ENCODE results near the gene ABCA3. TPM values are rescaled to one million over a fixed set of nuclear protein-coding genes. Genes with fewer than 3 reads are reported as not detected.

The ABCA3 gene
- total RNA-seq, 1 experiment from 2014 or later: 9.0 TPM

GRCh38 chr16:2308089-2308962 lies 32.2 kb downstream of the ABCA3 start:
- Histone ChIP-seq H3K27me3 (replicated peaks; ENCODE audit: insufficient read depth, low read depth, low read length, poor library complexity) (no peaks in the 10 kb centered on the region), H3K4me3 (ENCODE audit: low read depth, low read length, poor library complexity, severe bottlenecking) (no peak overlapping the region), H3K4me1 (ENCODE audit: insufficient read depth, low read length, poor library complexity, severe bottlenecking) (no peaks in the 10 kb centered on the region), H3K9me3 (ENCODE audit: low read depth, low read length, poor library complexity, severe bottlenecking) (no peaks in the 10 kb centered on the region), H3K27ac (ENCODE audit: low read depth, low read length, poor library complexity, severe bottlenecking) (no peak overlapping the region), H3K36me3 (ENCODE audit: insufficient read depth, low read length, poor library complexity, severe bottlenecking) (no peaks in the 10 kb centered on the region)
- ChIA-PET POLR2A (ENCODE audit: low non-redundant PET) (no interaction called here), CTCF (no interaction called here)
- no TSS peak for BruUV-seq (replicated peaks)
- intact Hi-C loops (cut with micrococcal nuclease; ENCODE audit: unreplicated experiment): no loop called here
- TF ChIP-seq EZH2 (IDR thresholded peaks at IDR 0.05; ENCODE audit: borderline replicate concordance, low read depth, low read length, poor library complexity, severe bottlenecking): no peak
- no peak for TF ChIP-seq CTCF (conservative IDR thresholded peaks at IDR 0.05; ENCODE audit: low read depth, low read length)
- DNase-seq (ENCODE audit: low spot score): no peak

- ChIA-PET CTCF (no interaction called here), POLR2A (ENCODE audit: low non-redundant PET) (no interaction called here)
- Histone ChIP-seq H3K27me3 (replicated peaks; ENCODE audit: insufficient read depth, low read depth, low read length, poor library complexity) (no peaks in the 10 kb centered on the region), H3K4me1 (ENCODE audit: insufficient read depth, low read length, poor library complexity, severe bottlenecking) (no peaks in the 10 kb centered on the region), H3K9me3 (ENCODE audit: low read depth, low read length, poor library complexity, severe bottlenecking) (no peaks in the 10 kb centered on the region), H3K27ac (ENCODE audit: low read depth, low read length, poor library complexity, severe bottlenecking) (no peak overlapping the region), H3K36me3 (ENCODE audit: insufficient read depth, low read length, poor library complexity, severe bottlenecking) (no peaks in the 10 kb centered on the region), H3K4me3 (ENCODE audit: low read depth, low read length, poor library complexity, severe bottlenecking) (no peak overlapping the region)
- TF ChIP-seq CTCF (conservative IDR thresholded peaks at IDR 0.05; ENCODE audit: low read depth, low read length): no peak
- TF ChIP-seq EZH2 (IDR thresholded peaks at IDR 0.05; ENCODE audit: borderline replicate concordance, low read depth, low read length, poor library complexity, severe bottlenecking): no peak
- BruUV-seq (replicated peaks): no TSS peak
- intact Hi-C loops (cut with micrococcal nuclease; ENCODE audit: unreplicated experiment): no loop called here
- DNase-seq (ENCODE audit: low spot score): no peak
Observed at GRCh38 chr16:2299915-2300192, 40.7 kb downstream of the ABCA3 start.

GRCh38 chr16:2299121-2299914 lies 41.2 kb downstream of the ABCA3 start:
- TF ChIP-seq CTCF (conservative IDR thresholded peaks at IDR 0.05; ENCODE audit: low read depth, low read length) (no peak), EZH2 (IDR thresholded peaks at IDR 0.05; ENCODE audit: borderline replicate concordance, low read depth, low read length, poor library complexity, severe bottlenecking) (no peak)
- BruUV-seq (replicated peaks): no TSS peak
- ChIA-PET CTCF (no interaction called here), POLR2A (ENCODE audit: low non-redundant PET) (no interaction called here)
- H3K4me1 ChIP-seq (ENCODE audit: insufficient read depth, low read length, poor library complexity, severe bottlenecking): no peaks in the 10 kb centered on the region
- no peaks in the 10 kb centered on the region for H3K27me3 ChIP-seq (replicated peaks; ENCODE audit: insufficient read depth, low read depth, low read length, poor library complexity)
- intact Hi-C loops (cut with micrococcal nuclease; ENCODE audit: unreplicated experiment): no loop called here
- DNase-seq (ENCODE audit: low spot score): no peak
- no peak overlapping the region for H3K27ac ChIP-seq (ENCODE audit: low read depth, low read length, poor library complexity, severe bottlenecking)
- no peak overlapping the region for H3K4me3 ChIP-seq (ENCODE audit: low read depth, low read length, poor library complexity, severe bottlenecking)
- H3K36me3 ChIP-seq (ENCODE audit: insufficient read depth, low read length, poor library complexity, severe bottlenecking): no peaks in the 10 kb centered on the region
- H3K9me3 ChIP-seq (ENCODE audit: low read depth, low read length, poor library complexity, severe bottlenecking): no peaks in the 10 kb centered on the region
